ENCODE measurements around the gene NF1.

- no peak for TF ChIP-seq CTCF (IDR thresholded peaks at IDR 0.05; ENCODE audit: insufficient read depth, low read depth, low read length)
- no peak for TF ChIP-seq EZH2 (IDR thresholded peaks at IDR 0.05; ENCODE audit: insufficient read depth, low read length)
Observed at GRCh38 chr17:31174215-31174614, 79.4 kb downstream of the NF1 start.

Data from astrocyte (in vitro differentiated cells and primary cell).